GM13976 (cell line): ENCODE results near the gene UNKL.

ENCODE experiments used
- DNase-seq: peaks from one replicate; pipeline ENCODE4 v3.0.0; 2012; ENCODE audit warnings: low spot score
- CTCF ChIP-seq: IDR thresholded peaks from 2 replicates; pipeline ENCODE4 v1.5.1; 2012; ENCODE audit warnings: borderline replicate concordance, mild to moderate bottlenecking; ENCODE audit not compliant: insufficient read depth; ENCODE audit errors: extremely low read depth, missing control alignments, control extremely low read depth
- in situ Hi-C: fragments of 300-500 bp; cut with MboI; formaldehyde crosslinking; loops from one replicate; pipeline ENCODE4 v1.12.0; 2022; ENCODE audit warnings: low sequenced_read_pairs, mixed read lengths, inconsistent platforms; ENCODE audit not compliant: unreplicated experiment

Gene UNKL

GRCh38 chr16:1362807-1363206, 51.7 kb downstream of the UNKL start:
- TF ChIP-seq CTCF, result no peak
- in situ Hi-C loops, result no loop called here
- no peak for DNase-seq

- no peak for DNase-seq
- no peak for TF ChIP-seq CTCF
- in situ Hi-C loops, result no loop called here
Measured at GRCh38 chr16:1361685-1362360, 52.7 kb downstream of the UNKL start.

- no peak for DNase-seq
- TF ChIP-seq CTCF, result no peak
- in situ Hi-C loops, result no loop called here
Measured at GRCh38 chr16:1357906-1358566, 56.5 kb downstream of the UNKL start.

GRCh38 chr16:1356061-1356900, 58.2 kb downstream of the UNKL start:
- DNase-seq, result no peak
- TF ChIP-seq CTCF, result no peak
- in situ Hi-C loops, result no loop called here

- no peak for DNase-seq
- in situ Hi-C loops, result no loop called here
- TF ChIP-seq CTCF, result no peak
Measured at GRCh38 chr16:1355591-1355990, 58.9 kb downstream of the UNKL start.

GRCh38 chr16:1354815-1355540, 59.5 kb downstream of the UNKL start:
- DNase-seq, result no peak
- in situ Hi-C loops, result no loop called here
- TF ChIP-seq CTCF, result no peak
